ENCODE data around the gene STX1B.

Gene STX1B

GRCh38 chr16:30992931-30993816 lies 17.3 kb downstream of the STX1B start:
- no peak for DNase-seq

- no peak for DNase-seq
These were observed 18.1 kb downstream of the STX1B start for GRCh38 chr16:30992276-30992780.

- no peak for DNase-seq
These were observed 19.4 kb downstream of the STX1B start for GRCh38 chr16:30991052-30991451.

- DNase-seq = no peak
These were observed 20.3 kb downstream of the STX1B start for GRCh38 chr16:30990105-30990504.

GRCh38 chr16:30989469-30990047 lies 20.9 kb downstream of the STX1B start:
- no peak for DNase-seq

GRCh38 chr16:30987581-30988190 lies 22.8 kb downstream of the STX1B start:
- no peak for DNase-seq

GRCh38 chr16:30986129-30986991 lies 24.1 kb downstream of the STX1B start:
- DNase-seq = no peak

- DNase-seq = no peak
These were observed 24.9 kb downstream of the STX1B start for GRCh38 chr16:30985401-30986128.

GRCh38 chr16:30984669-30985400 lies 25.6 kb downstream of the STX1B start, which contains the start of gene HSD3B7:
HSD3B7 (plus strand) TSS chr16:30985207; CDS start chr16:30985659, 452 bp downstream.
- DNase-seq = peak; percentile 81

- no peak for DNase-seq
These were observed 26.4 kb downstream of the STX1B start for GRCh38 chr16:30983898-30984610.

GRCh38 chr16:30983289-30983889 lies 27.0 kb downstream of the STX1B start:
- no peak for DNase-seq

GRCh38 chr16:30982548-30983288 lies 27.7 kb downstream of the STX1B start:
- DNase-seq = no peak

GRCh38 chr16:30980959-30981358 lies 29.5 kb downstream of the STX1B start:
- no peak for DNase-seq

GRCh38 chr16:30980434-30980833 lies 30.0 kb downstream of the STX1B start:
- no peak for DNase-seq

GRCh38 chr16:30980023-30980371 lies 30.4 kb downstream of the STX1B start:
- DNase-seq = no peak

- no peak for DNase-seq
These were observed 31.0 kb downstream of the STX1B start for GRCh38 chr16:30979170-30980022.

- DNase-seq = no peak
These were observed 32.9 kb downstream of the STX1B start for GRCh38 chr16:30977502-30977901.

GRCh38 chr16:30976486-30976885 lies 34.0 kb downstream of the STX1B start:
- no peak for DNase-seq
